Stimulated activated CD8-positive, alpha-beta memory T cell treated with anti-CD3 and anti-CD28 coated beads, Interleukin-7, amount 100 ng/mL, for 24 hours (primary cell): ENCODE data around the gene EMP2.
"Not testable (repeated sequence)": the region's sequence is repeated elsewhere in the genome, so short reads cannot be mapped to it uniquely, and the experiment has no call there.

Source experiments
- DNase-seq: peaks from one replicate; pipeline ENCODE4 v3.0.0-alpha.2; 2020; ENCODE audit warnings: low read depth

EMP2 gene, protein sequence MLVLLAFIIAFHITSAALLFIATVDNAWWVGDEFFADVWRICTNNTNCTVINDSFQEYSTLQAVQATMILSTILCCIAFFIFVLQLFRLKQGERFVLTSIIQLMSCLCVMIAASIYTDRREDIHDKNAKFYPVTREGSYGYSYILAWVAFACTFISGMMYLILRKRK

DNA sequence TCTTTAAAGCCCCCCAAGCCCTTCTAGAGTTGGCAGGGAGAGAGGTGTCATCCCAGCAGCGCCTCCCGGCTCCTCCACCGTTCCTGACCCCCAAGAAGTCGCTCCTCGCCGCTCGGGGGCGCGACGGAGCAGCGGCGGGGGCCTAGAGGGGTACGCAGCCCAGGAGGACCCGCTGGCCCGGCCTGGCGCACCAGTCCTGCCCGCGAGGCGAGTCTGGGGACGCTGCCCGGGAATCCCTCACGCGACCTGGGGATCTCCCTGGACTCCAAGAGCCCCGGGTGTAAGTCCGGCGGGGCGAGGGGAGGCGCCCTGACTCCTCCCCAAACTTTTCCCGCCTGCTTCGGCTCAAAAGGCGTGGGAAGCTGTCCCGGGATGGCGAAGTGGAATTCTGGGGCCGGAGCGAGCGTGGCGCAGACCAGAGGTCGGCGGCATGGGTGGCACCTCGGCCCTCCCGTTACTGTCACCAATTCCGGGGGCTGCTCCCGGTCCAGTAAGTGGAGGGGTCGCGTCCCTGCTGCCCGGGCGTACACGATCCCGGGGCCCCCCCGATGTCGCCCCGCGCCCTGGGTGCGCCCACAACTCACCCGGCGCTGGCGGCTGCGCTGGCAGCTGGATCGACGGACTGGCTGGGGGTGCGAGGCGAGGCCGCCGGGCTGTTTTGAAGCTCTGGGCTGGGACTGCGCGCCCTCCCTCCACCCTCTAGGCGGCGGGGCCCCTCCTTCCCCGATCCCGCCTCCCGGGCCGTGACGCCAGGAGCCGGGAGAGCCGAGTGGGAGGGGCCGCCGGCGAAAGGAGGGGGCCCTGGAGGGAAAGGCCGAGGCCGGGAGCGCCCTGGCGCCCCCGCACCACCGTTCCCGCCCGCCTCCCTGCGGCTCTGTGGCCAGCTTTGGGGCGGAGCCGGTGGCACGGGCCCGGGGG is at the start of gene EMP2:
EMP2 (minus strand) TSS at position 634 of the 918 bp plus-strand sequence. CDS start 32,981 bp downstream, outside the sequence.
- DNase-seq: no peak

DNA sequence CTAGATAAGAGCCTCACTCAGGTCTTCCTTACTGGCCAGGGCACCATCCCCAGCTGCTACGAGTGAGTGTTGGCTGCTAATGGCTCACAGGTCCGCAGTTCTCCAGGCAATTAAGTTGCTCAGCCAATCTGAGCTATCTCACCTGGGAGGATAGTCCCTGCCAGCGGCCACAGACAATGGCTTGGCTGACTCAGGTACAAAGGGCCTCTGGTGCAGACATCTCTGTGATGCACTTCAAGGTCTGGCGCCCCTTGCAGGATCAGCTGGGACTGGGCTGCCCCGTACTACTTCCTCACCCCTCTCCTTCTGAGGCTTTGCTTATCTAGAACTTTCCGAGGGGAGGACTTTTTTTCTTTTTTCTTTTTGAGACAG is 49.2 kb upstream of the EMP2 start:
- no peak for DNase-seq

DNA sequence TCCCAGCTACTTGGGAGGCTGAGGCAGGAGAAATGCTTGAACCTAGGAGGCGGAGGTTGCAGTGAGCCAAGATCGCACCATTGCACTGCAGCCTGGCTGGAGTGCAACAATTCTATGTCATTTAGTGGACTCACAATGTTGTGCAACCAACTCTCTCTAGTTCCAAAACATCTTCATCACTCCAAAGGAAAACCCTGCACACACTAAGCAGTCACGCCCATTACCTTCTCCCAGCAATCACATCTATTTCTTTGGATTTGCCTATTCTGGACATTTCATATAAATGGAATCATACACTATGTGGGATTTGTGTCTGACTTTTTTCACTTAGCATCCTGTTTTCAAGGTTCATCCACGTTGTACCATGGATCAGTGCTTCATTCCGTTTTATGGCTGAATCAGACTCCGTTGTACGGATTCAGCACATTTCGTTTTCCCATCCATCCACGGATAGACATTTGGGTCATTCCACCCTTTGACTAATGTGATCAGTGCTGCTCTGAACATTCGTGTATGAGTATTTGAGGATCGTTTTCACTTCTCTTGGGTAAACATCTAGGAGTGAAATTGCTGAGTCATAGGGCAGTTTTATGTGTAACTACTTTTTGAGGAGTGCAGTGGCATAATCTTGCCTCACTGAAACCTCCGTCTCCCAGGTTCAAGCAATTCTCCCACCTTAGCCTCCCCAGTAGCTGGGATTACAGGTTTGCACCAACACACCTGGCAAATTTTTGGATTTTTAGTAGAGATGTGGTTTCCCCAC is 45.4 kb upstream of the EMP2 start:
- no peak for DNase-seq

DNA sequence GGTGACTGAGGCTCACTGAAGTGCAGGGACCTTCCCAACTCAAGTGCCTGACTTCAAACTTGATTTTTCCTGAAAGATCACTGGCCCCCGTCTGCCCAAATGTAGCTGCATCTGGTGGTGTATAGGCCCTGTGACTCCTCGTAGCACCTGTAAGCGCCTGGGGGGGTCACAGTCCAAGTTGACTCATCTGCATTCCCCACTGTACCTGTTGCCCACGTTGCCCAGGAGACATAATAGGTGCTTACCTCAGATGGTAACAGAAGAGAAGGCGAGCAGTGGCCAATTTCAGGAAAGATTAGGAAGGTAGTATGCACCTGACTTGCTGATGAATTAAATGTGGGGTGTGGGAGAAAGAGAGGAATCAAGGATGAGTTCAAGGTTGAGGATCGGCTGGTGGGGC is 44.1 kb upstream of the EMP2 start:
- DNase-seq: no peak

DNA sequence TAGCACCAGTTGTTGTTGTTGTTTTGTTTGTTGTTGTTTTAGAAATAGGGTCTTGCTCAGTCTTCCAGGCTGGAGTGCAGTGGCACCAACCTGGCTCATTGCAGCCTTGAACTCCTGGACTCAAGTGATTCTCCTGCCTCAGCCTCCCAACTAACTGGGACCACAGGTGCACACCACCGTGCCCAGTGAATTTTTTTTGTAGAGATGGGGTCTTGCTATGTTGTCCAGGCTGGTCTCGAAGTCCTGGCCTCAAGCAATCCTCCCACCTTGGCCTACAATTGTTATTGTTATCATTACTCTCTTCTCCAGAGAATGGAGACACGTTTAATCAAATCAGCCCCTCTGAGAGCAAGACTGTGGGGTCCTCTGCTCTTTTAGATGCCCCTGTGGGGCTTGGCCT is 42.7 kb upstream of the EMP2 start:
- DNase-seq: no peak

DNA sequence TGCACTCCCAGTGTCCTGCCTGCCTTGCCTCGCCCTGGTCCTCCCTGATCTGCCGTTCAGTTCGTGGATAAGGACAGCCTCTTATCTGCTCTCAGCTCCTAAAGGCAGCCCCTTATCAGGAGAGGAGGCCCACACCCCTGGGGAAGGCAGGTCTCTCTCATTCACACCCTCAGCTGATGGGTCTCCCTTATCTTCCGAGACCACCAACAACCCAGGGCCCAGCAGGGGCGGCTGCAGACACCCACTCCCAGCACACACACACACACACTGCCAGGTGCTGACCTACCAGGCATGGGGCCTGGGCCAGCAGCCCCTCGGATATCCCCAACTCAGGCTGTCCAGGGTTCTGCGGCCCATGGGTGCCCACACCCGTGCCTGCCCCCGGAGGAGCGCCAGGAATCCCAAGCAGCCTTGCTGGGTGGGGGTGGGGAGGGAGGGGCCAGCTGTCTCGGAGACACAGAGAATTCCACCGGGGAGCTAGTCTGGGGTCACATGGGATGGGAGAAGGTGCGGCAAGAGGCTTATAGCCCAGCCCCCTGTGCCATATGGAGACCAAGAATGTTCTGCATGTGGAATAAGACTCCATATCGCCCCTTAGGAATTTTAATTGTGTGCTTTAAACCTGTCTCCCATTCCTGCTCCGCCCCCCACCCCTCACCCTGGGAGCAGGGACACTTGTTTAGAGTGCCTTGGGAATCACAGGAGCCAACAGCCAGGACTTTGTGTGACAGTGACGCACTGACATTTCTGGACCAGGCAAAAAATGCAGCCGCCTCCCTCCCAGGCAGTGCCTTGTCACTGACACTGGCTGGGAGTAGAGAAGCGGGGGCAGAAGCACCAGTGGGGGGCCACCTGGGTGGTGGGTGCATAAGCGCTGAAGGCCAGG is 41.9 kb upstream of the EMP2 start:
- DNase-seq: no peak

DNA sequence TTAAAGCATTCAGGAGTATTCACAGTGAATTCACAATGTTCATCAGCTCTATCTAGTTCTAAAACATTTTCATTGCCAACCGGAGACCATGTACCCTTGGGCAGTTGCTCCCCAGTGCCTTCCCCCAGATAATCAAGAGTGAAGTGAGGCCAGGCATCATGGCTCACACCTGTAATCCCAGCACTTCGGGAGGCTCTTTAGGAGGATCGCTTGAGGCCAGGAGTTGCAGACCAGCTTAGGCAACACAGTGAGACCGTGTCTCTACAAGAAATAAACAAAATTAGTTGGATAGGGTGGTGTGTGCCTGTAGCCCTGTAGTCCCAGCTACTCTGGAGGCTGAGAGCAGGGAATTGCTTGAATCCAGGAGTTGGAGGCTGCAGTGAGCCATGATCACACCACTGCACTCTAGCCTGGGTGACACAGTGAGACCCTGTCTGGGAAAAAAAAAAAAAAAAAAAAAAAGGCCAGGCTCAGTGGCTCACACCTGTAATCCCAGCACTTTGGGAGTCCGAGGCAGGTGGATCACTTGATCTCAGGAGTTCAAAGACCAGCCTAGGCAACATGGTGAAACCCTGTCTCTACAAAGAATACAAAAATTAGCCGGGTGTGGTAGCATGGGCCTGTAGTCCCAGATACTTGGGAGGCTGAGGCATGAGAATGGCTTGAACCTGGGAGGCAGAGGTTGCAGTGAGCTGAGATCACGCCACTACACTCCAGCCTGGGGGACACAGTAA is 41.0 kb upstream of the EMP2 start:
- DNase-seq: not testable (repeated sequence)

DNA sequence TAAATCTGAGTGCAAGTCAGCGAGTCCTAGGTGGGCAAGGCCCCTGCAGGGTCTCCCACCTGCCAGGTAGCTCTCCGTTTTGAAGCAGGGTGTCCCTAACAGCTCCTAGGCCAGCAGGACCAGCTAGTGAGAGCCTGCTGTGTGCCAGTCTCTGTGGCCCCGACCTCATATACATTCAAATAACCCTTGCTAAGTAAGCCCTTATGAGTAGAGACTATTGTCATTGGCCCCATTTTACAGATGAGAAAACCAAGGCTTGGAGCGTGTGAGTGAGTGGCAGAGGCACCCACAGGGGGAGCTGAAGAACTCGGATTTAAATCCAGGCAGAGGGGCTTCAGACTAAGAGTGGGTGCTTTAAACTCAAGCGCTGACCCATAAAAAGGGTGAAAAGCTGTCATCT is 39.7 kb upstream of the EMP2 start:
- no peak for DNase-seq

DNA sequence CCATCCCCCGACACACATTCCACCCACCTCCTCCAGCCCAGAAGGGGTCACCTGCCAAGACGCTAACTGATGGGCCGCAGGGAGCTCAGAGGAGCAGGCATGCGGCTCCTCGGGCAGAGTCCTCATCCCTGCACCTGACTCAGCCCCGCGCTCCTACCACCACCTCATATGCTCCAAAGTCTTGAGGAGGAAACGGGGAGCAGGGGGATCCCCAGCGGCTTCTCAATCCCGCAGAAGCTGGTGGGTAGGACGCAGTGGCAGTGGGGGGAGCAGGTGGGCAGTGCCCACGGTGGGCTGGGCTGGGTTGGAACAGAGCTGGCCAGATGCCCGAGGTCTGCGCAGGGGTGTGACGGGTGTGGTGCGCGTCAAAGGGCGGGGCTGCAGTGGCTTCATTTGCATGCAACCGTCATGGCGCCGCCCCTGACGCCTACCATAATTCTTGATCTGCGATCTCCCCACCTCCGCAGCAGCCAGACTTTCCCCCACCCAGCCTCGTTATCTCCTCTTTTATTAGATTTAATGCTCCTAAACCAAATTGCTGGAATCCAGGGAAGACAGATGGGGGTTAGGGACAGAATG is 39.0 kb upstream of the EMP2 start:
- no peak for DNase-seq

DNA sequence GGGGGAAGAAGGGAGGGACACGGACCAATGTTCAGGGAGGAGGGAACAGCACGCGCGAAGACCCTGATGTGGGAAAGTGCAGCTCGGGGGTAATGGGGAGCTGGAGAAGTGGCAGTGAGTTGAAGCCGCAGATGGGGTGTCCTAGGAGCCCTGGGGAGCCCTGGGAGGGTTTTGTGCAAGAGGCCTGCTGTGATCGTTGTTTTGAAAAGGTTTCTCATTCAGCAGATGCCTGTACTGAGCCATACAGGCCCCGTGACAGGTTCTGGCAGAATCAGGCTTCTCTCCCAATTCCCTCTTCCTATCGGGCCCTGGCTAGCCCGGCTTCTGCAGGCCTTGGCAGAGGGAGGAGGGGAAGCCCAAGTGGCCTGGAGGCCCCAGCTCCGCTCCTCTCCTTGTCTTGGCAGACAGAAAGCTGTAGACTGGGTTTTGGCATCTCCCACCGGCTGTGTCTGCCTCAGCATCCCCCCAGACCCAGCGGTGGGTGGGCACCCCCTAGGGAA is 38.4 kb upstream of the EMP2 start:
- no peak for DNase-seq

DNA sequence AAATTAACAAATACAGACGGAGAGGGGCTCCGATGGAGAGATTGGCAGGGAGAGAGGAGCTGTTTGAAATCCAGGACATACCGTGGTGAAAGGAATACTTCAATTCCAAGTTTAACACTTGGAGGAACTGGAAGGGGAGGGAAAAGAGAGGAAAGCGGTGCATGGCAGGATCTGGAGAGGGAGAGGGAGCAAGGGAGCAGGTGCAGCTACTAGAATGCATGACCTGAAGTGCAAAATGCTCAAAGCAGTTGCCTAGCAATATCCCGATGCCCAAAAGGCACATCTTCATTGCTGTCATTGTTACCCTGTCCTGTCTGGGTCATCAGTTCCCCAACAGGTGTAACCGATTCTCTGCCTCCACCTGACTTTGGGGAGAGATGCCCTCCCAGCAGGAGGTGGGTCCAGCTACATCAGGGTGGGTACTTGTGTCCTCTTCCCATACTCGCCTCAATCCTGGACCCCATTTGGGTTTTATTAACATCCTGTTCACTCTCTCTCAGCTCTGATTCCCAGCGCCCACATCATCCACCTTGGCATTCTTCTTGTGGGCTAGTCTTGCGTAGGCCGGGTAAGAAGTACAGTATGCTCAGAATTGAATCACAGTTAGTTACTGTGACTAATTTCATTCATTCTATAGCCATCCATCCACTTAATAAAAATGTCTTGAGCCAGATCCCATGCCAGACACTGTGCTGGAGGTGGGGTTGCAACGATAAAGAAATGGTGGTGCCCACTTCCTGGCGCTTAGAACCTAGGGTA is 37.4 kb upstream of the EMP2 start:
- DNase-seq: no peak

DNA sequence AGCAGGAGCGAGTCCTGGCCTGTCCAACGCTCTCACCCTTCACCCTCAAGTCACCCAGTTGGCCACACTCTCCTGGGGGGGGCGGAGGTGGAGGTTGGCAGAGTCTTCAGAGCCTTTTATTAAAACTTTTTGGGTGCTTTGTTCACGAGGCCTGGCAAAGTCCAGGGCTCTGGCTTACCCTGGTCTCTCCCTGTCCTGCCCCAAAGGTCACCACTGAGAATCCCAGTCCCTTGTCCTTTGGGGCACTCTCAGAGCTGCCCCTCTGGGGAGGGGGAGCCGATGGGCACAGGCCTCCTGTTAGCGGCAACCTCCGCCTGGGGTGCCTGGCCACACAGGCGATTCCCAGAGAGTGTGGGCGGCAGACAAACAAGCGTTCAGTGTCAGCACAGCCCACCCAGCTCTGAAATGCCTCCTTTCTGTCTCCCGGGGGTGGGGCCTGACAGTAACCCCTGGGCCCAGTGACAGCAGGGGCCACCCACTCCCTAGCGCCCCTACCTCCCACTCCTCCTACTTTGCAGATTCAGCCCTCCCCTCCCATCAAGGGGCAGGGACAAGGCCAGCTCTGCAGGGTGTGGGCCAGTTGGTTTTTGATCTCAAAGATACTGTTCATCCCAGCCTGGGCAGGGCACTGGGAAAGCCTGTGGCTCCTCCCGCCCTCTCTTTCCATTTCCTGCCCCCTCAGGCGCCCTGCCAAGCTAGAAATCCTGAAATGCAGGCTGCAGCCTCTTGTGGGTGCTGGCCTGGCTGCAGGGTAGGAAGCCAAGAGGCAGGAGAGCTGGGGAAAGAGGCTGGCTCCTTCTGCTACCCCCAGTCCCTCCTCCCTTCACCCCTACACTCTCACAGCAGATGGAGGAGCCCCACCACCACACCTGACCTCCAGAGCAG is 36.6 kb upstream of the EMP2 start:
- no peak for DNase-seq

DNA sequence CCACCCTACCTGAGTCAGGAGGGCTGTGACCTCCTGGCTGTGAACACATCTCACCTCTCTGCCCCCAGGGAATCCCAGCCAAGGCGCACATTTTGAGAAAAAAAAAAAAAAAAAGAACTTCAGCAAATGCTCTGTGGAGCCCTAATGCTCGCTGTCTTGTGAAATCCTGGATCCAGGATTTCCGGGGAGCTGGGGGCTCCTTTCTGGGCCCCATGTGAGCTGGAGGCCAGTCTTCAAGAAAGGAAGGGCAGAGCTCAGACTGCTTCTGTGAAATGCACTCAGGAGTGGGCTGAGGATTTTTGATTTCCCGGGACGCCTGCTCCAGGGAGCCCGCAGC is 36.0 kb upstream of the EMP2 start:
- no peak for DNase-seq

DNA sequence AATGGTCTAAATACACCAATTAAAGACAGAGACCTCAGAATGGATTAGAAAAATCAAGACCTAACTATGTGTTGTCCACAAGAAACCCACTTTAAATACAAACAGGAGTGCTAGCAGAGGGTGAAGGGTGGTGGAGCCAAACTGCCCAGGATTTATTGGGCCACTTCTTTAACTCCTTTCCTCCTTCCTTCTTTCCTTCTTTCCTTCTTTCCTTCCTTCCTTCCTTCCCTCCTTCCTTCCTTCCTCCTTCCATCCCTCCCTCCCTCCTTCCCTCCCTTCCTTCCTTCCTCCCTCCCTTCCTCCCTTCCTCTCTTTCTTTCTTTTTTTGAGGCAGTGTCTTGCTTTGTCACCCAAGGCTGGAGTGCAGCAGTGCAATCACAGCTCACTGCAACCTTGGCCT is 34.3 kb upstream of the EMP2 start:
- no peak for DNase-seq

DNA sequence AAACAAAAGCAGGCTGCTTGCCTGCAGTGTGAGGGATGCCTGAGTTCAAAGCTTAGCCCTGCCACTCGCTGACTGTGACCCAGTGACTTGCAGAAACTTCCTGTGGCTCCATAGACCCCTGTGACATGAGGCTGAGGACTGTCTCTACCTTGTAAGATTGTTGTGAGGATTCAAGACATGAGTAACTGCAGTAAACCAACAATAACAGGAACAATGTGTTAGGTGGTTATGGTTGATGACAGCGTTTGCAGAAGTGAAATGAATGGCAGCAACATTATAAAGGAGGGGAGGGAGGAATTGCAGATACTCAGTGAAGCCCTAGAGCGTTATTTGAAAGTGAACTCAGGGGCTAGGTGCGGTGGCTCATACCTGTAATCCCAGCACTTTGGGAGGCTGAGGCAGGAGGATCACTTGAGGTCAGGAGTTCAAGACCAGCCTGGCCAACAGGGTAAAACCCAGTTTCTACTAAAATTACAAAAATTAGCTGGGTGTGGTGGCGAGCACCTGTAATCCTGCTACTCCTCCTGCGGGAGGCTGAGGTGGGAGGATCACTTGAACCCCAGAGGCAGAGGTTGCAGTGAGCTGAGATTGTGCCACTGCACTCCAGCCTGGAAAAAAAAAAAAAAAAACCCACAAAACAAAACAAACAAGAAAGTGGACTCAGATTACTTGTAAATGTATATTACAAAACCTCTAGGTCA is 33.5 kb upstream of the EMP2 start:
- DNase-seq: no peak

DNA sequence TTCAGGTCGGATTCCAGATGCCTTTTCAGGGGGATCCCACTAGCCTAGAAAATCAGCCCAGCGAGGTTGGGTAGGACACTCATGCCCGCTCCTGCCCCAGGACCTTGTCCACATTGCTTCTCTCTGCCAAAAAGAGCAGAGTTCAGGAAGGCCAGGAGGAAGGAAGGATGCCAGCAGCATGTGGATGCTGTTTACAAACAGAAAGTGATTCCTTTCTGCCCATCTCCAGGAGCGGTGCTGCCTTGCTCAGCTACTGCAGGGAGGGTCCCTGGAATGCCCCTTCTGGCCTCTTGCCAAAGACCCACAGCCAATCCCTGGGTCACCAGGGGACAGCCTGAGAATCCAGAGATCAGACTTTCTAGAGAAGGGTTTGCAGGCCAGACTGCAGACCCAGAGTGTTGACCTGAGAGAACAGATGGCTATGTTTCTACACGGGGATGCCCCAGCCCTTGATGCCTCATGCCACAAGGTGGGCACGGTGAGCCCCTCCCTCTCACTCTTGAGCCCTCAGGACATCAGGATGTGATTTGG is 32.3 kb upstream of the EMP2 start:
- DNase-seq: no peak

DNA sequence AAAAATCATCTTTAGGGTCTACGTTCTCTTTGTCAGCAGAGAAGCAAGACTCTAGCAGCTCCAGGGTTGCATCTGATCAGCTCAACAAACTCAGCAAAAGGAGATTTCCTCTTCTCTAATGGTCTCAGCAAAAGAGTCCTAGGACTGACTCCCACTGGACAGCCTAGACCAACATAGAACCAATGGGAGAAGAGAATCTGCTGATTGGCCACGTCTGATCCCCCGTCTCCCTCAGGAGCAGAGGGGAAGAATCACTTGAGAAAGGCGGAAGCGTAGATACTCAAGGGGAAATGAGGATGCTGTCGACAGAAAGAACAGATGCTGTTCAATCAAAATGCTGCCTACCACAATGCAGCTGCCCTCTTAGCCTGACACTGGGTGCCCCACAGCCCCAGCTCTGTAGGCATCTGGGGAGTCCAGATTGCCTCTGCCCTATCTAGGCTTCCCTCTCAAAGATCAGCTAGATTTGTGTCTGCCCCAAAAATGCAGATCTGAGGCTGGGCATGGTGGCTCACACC is 31.5 kb upstream of the EMP2 start:
- DNase-seq: no peak
